HG03139 (cell line): ENCODE results near the gene BICC1.

Source experiments
- ATAC-seq: cut with Tn5 transposase; IDR thresholded peaks from one replicate; pipeline ENCODE4 v1.9.1; 2021; ENCODE audit not compliant: unreplicated experiment

BICC1 gene

DNA sequence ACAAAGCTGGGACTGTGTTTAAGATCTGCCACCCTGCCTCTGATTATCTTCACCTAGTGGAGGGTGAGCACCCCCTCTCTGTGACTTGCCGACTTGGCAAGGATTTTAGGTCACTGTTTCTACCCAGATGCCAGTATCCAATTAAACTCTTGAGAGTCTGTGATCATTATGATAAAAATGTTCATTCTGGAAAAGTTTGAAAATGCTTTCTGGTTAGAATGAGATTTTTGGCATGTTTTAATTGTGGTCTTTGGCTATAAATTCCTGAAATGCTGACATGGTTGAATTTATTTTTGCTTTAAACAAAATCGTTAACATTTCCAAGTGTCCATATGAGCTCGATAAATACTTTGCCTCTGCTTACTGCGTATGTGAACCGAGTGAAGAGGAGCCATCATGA is 221.4 kb downstream of the BICC1 start:
- no peak for ATAC-seq

DNA sequence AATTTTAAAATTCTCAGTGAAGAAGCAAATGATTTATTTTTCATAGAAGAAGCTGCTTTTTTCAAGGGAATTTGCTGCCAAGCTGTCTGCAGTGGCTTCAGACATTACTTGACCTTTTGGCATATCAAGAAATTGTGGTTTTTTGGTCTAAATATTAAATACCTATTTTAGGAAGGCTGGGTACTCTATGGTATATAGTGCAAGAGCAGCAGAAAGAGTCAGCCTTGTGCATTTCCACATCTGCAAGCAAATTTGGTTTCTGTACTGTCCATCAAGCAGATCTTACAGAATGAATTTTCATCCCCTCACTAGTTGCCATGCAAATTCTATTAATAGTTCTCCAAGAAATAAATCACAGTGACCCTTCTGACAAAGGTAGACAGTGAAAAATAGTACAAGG is 222.0 kb downstream of the BICC1 start:
- no peak for ATAC-seq

DNA sequence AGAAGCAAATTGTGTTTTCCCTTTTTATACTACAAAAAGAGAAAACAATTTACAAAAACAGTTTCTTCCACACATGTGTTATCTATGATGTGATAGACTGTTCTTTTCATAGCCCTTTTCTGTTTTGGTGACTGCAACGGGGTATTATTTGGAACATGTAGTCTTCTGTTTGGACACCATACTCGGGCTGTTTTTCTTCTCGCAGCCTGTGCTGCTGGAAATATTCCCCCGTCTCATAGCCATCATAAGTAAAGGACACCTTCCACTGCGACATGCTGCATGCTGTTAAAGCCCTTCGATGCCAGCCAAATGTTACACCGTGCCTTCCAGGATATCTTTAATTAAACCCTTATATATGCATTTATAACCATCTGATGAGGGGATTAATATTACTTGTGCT is 222.4 kb downstream of the BICC1 start:
- no peak for ATAC-seq

DNA sequence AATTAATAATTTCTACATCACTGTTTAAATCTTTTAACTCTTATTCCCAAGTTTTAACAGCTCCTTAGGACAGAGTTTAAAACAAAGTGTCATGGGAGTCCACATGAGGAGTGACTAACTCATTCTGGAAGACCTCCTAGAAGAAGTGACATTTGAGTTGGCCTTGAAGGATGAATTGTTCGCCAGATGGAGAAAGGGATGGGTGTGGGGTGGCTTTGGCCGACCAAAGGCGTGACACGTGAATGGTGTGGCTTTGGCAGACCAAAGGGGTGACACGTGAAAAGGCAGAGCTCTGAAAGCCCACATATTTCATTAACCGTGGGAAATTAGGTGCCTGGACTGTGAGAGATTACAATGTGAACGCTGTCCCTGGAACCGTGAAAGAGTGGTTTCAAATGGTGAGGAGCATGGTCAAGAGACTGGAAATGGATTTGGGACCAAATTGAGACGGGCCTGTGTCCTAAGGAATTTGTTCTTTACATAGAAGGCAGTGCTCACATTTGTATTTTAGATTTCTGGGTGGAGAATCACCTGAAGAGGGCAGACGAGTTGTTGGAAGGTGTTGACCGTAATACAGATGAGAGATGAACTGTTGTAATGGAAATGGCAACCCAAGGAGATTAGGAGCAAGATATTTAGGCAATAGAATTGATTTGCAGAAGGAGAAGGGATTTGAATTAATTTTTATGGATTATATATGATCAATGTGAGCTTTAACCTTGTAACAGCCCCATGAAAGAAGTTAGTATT is 228.1 kb downstream of the BICC1 start:
- no peak for ATAC-seq

DNA sequence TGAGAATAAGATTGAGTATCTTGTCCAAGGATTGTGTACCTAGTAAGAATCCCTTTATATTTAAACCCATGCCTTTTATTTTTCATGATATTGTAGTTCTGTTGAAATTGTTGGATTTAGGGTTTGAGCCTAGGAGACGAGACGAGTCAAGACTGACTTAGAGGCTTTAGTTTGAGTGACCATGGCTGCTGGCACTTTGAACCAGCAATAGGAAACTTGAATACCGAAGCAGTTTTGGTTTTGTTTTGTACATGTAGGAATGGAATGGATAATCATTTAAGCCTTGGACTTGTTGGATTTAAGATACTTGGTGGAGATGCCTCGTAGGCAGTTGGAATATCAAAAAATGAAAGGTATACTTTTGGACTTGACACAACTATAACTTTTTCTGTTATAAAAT is 229.0 kb downstream of the BICC1 start:
- ATAC-seq, result no peak

- ATAC-seq, result no peak
These were observed 229.5 kb downstream of the BICC1 start for GRCh38 chr10:58742141-58742540.

- no peak for ATAC-seq
These were observed 230.9 kb downstream of the BICC1 start for GRCh38 chr10:58743466-58744115.

DNA sequence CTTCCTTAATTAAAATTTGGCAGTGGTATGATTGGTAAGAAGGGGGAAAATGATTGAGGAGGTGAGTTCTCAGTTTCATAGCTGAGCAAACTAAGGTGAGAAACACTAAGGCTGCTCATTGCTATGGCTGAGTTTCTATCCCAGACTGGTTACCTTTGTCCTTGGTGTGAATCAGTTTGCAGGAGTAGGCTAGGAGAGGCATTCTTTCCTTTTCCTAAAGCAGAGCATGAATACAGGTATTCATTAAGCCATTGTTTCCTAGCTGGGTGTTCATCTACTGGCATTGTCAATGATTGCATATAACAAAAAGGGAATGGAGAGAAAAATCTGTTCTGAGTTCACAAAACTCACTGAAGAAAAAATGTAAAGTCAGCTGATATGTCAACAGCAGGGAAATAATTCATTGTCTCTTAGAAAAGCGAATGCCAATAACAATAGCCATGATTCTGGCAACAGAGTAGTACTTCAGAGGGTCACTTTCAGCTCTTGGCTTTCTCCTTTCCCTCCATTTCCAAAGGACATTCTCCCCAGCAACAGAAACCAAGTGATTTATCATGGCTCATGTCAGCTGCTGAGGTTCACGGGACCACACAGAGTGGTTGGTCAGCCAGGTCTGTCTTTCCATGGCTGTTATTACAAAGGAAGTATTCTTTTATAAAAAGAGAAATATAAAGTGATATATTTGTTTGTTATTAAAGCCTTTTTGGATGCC is 234.0 kb downstream of the BICC1 start:
- no peak for ATAC-seq

GRCh38 chr10:58747687-58748086 is 235.0 kb downstream of the BICC1 start:
- no peak for ATAC-seq

- ATAC-seq, result no peak
These were observed 240.0 kb downstream of the BICC1 start for GRCh38 chr10:58752665-58753064.

GRCh38 chr10:58753425-58753824 is 240.8 kb downstream of the BICC1 start:
- no peak for ATAC-seq

DNA sequence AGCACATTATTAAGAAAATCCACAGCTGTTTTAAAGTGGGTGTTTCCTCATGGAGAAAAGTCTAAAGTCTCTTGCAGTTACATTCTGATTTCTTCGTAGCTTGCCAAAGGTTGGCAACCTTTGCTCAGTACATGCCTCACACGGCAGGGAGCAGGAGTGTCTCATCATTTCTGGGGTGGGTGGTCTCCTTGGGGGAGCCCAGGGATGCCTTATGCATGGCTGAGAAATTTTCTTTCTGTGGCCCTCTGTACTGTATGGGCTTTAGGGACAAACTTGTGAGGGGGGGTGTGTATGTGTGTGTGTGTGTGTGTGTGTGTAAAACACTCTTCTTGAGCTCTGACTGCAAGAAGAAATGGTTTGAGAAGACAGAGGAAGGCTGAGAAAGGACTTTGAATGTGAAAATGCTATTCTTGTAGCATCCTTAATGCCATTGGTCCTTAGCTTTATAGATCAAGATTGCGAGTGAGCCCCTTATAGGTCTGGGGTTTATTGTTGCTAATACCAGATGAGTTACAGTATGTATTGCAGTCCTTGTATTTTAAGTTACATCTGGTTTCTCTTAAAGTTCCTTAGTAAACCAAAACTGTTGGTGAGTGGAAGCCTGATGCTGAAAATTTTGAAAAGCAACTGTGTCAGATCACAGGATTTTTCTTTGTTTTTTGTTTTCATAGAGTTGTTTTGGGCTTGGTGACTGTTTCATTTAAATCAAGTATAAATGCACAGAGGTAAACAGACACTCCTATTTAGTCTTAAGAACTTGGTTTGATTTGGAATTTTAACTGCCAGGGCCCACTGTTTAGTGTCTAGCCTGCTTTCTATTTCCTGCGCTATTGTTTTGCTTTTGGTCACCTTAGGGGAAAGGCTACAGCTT is 242.0 kb downstream of the BICC1 start:
- ATAC-seq, result no peak

GRCh38 chr10:58755340-58755610 is 242.6 kb downstream of the BICC1 start:
- no peak for ATAC-seq

DNA sequence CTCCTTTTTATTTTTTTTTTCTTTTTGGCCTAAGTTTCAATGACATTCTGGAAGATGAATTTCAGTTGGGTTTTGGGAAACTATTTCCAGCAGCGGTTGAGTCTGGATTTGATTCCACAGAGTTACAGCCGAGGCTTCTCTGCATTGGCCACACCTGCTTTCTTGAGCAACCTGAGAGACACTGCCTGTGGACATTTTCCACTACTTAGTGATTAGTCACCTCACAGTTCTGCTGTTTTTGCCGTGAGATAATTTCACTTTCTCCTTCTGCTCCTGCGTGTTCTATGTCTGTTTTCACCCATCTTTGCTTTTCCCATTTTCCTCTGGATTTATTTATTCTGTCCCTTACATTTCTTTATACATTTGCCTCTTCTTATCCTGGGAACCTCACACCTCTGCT is 243.0 kb downstream of the BICC1 start:
- no peak for ATAC-seq

DNA sequence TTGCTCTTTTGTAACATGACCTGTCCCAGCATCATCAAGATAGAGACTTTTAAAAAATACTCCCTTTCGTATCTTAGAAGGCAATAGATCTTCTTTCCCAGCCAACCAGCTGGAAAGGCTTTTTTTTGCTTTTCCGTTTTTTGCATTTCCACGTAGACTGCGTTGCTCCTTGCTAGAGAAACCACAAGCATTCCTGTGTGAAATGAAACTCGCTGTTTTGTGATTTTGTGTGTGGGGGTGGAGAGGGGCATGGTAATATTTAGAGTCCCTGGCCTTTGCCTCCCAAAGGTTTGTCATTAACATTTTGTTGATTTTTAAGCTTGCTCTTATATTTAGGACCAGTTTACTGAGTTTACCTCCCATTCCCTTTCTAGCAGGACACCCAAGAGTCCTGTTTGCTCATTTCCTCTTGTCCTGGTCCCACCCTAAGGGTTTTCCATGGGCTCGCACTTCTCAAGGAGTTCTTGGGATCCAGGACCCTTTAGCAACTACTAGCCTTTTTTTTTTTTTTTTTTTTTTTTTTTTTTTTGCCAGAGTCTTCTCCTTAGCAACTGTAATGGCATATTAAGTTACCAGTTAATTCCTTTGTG is 243.6 kb downstream of the BICC1 start:
- no peak for ATAC-seq

DNA sequence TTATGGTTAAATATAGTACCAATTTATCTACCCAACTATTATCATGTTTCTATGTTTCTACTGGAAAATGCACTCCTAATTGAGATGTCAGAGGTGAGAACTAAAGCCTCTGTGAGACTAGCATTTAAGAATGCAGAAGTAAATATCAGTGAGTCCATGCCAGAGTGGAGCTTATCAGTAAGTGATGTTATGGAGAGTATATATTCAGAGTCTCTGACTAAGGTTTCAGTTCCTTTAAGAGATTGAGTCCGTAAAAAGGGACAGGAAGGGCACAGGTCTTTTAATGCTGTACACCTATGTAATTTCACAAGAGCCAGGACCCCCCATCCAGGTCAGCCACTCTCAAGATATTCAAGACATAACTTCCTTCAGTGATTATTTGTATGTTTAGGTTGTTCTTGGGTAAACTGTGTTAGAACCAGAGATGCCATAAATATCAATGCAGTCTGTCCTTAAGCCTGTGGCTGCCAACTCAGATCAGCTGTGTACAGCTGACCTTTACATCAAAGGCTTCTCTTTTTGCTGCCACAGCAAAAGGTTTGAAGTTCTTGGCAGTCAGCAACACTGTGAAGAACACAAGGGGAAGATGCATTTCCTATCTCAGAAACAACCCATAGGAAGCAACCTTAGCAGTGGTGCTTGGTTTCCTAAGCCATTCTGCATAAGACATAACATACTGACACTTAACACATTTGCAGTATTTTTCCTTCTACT is 244.8 kb downstream of the BICC1 start:
- no peak for ATAC-seq

DNA sequence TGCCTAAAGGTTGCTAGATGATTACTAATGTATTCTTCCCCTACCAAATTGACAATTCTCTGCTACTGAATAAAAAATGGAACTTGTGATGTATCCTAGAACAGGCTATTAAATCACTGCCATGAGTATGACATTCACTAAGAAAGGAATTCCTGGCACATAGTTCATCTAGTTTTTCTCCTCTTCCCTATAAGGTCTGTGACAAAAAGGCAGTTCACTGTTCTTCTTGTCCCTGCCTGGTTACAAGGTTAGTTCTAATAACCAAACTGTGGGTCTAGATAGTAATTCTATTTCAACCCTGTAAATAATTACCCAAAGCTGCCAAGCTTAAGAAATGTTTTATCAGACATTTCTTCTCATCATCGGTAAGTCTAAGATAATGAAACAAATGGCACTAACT is 245.6 kb downstream of the BICC1 start:
- ATAC-seq, result no peak

DNA sequence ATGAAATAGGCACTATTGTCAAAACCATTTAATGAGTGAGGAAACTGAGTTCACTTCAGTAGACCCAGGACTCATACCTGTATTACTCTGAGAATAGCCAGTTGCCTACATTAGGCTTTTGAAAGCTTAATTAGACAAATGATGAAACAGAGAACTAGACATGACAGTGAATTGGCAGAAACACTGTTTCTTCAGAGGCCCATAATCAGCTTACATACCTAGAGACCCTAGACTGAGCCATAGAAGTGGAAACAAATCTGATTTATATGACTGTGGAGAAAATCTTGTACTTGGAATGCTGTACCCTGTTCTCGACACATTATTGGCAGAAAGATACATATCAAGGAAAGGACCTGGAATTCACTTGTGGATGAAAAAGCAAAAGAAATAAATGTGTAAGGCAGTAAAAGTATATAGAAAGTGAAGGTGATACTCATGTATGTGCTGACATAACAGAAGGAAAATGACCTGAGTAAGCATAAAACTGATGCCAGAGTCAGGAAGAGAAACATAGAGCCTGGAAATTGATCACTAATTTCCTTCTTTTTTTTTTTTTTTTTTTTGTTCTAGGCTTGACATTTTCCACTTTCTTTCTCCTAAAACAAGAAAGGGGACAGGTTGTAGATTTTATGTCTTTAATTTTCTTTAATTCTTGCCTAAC is 251.5 kb downstream of the BICC1 start:
- no peak for ATAC-seq

- no peak for ATAC-seq
These were observed 253.2 kb downstream of the BICC1 start for GRCh38 chr10:58765910-58766309.

DNA sequence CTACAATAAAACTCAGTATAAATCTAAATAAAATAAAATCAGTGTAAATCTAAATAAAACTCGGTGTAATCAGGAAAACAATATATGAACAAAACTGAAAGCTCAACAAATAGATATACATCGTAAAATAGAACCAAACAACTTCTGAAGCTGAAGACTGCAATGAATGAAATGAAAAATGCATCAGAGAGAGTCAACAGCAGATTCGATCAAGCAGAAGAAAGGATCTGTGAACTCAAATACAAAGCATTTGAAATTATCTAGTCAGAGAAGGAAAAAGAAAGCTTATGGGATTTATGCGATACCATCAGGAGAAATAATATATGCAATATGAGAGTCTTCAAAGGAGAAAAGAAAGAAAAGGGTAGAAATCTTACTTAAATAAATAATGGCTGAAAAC is 255.0 kb downstream of the BICC1 start:
- no peak for ATAC-seq
